Stimulated activated memory B cell treated with anti-CD40 and anti-IgM and Interleukin-4, amounts not matched to agents 10 μg/mL and 1 μg/mL and 100 μg/mL, for 72 hours (primary cell): ENCODE measurements around the gene WHRN.

Experiments used
- ATAC-seq: fragments of 150-1000 bp; cut with Tn5 transposase; 2 replicates; pipeline ENCODE4 v1.10.0; 2021
- H3K27ac Mint-ChIP-seq: one replicate; pipeline ENCODE4 v1.8.0; 2022; ENCODE audit warnings: mild to moderate bottlenecking, mixed read lengths
- H3K27me3 Mint-ChIP-seq: one replicate; pipeline ENCODE4 v1.8.0; 2022; ENCODE audit warnings: mixed read lengths
- H3K36me3 Mint-ChIP-seq: one replicate; pipeline ENCODE4 v1.8.0; 2022; ENCODE audit warnings: mixed read lengths
- H3K4me1 Mint-ChIP-seq: one replicate; pipeline ENCODE4 v1.8.0; 2022; ENCODE audit warnings: mixed read lengths
- H3K4me3 Mint-ChIP-seq: one replicate; pipeline ENCODE4 v1.8.0; 2022; ENCODE audit warnings: mild to moderate bottlenecking, moderate library complexity, mixed read lengths
- H3K9me3 Mint-ChIP-seq: one replicate; pipeline ENCODE4 v1.8.0; 2022; ENCODE audit warnings: mixed read lengths

The WHRN gene

GRCh38 chr9:114378016-114378415 is 127.3 kb downstream of the WHRN start:
- Mint-ChIP-seq H3K27me3 (no peaks in the 10 kb centered on the region), H3K9me3 (no peaks in the 10 kb centered on the region), H3K4me3 (no peak overlapping the region), H3K36me3 (peaks cover 74% of the 10 kb centered on the region), H3K4me1 (peaks cover 85% of the 10 kb centered on the region), H3K27ac (peak overlapping the region; percentile 65)
- no peak for ATAC-seq

GRCh38 chr9:114376586-114377445 is 128.5 kb downstream of the WHRN start:
- peaks cover 76% of the 10 kb centered on the region for H3K36me3 Mint-ChIP-seq
- no peaks in the 10 kb centered on the region for H3K9me3 Mint-ChIP-seq
- H3K4me3 Mint-ChIP-seq: no peak overlapping the region
- peak overlapping the region; percentile 59 for H3K27ac Mint-ChIP-seq
- ATAC-seq: no peak
- H3K27me3 Mint-ChIP-seq: no peaks in the 10 kb centered on the region
- H3K4me1 Mint-ChIP-seq: peaks cover 85% of the 10 kb centered on the region

GRCh38 chr9:114375386-114376175 is 129.7 kb downstream of the WHRN start:
- no peaks in the 10 kb centered on the region for H3K9me3 Mint-ChIP-seq
- ATAC-seq: no peak
- peaks cover 82% of the 10 kb centered on the region for H3K36me3 Mint-ChIP-seq
- H3K27me3 Mint-ChIP-seq: no peaks in the 10 kb centered on the region
- no peak overlapping the region for H3K4me3 Mint-ChIP-seq
- H3K4me1 Mint-ChIP-seq: peaks cover 90% of the 10 kb centered on the region
- peak overlapping the region; percentile 59 for H3K27ac Mint-ChIP-seq

GRCh38 chr9:114374936-114375335 is 130.3 kb downstream of the WHRN start:
- peaks cover 82% of the 10 kb centered on the region for H3K36me3 Mint-ChIP-seq
- H3K27ac Mint-ChIP-seq: peak overlapping the region; percentile 59
- ATAC-seq: no peak
- no peaks in the 10 kb centered on the region for H3K27me3 Mint-ChIP-seq
- H3K4me1 Mint-ChIP-seq: peaks cover 89% of the 10 kb centered on the region
- H3K4me3 Mint-ChIP-seq: no peak overlapping the region
- H3K9me3 Mint-ChIP-seq: no peaks in the 10 kb centered on the region

- Mint-ChIP-seq H3K4me1 (peaks cover 91% of the 10 kb centered on the region), H3K9me3 (peaks cover 5% of the 10 kb centered on the region), H3K36me3 (peaks cover 87% of the 10 kb centered on the region), H3K27ac (peak overlapping the region; percentile 59), H3K27me3 (no peaks in the 10 kb centered on the region), H3K4me3 (no peak overlapping the region)
- ATAC-seq: no peak
Observed at GRCh38 chr9:114373960-114374730, 131.1 kb downstream of the WHRN start.

- Mint-ChIP-seq H3K36me3 (peaks cover 81% of the 10 kb centered on the region), H3K9me3 (peaks cover 5% of the 10 kb centered on the region), H3K27me3 (no peaks in the 10 kb centered on the region), H3K4me3 (peak overlapping the region; percentile 52), H3K27ac (peak overlapping the region; percentile 59), H3K4me1 (peaks cover 91% of the 10 kb centered on the region)
- ATAC-seq: peak; percentile 99
Observed at GRCh38 chr9:114372921-114373448, 132.3 kb downstream of the WHRN start.

DNA sequence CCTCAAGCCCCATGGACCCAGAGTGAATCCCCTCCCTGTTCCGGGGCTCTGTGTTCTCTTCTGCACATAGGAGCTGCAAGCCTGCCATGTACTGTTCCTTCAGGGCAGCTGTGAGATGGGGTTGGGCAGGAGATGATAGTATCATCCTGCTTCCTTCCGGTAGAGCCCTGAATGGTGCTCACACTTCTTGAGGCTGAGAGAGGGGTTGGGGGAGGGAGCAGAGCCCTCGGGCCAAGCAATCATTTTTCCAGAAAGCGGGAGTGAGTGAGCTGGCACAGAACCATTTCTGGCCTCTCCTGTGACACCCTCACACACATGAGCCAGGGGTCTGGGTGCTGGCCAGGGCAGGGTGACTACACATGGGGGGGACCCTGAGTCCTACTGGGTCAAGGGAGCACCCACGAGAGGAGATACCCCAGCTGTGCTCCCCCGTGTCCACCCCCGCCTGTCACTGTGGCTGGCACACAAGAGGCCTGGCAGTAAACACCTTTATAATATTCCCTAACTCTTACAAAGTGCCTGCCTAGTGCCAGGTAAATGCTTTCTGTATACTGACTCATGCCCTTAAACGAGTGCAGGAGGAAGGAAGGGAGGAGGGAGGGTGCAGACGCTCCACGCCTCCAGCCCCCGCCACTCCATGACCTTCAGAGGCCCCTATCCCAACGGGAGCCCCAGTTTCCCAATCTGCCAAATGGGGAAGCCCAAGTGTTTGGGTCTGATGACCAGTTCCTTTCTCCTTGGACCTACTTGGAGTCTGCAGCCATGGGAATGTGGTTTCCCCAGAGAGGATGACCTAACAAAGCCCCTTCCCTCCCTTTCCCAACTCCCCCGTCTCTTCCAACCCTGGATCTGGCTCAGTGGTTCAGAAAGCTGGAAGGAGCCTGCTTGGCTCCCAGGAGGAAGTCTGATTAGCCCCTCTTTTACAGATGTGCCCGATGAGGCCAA is 133.0 kb downstream of the WHRN start:
- Mint-ChIP-seq H3K27ac (peak overlapping the region; percentile 59), H3K4me3 (peak overlapping the region; percentile 52), H3K36me3 (peaks cover 81% of the 10 kb centered on the region), H3K4me1 (peaks cover 92% of the 10 kb centered on the region), H3K27me3 (no peaks in the 10 kb centered on the region), H3K9me3 (peaks cover 5% of the 10 kb centered on the region)
- no peak for ATAC-seq

DNA sequence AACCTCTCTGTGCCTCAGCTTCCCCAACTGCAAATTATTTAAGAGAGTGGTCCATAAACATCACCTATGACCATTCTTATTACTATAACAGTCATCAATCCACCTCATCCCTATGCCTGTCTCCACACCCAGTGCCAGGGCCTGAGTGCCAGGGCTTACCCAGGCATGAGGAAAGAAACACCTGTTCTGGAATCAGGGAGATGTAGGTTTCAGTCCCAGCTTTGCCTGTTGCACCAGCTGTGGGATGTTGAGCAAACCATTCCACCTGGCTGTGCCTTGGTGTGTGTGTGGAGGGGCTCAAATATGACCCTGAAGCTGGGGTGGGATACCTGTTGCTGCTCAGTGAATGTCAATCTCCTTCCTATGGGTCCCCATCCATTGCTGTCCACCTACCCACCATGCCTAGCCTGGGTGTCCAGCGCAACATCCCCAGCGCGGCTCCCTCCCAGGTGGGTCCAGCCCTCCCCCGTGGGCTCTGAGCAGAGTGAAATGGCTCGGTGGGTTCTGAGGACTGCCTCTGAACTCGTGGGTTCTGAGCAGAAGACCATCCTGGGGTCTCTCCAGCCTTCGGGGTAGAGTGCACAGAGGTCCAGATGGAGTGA is 133.8 kb downstream of the WHRN start:
- Mint-ChIP-seq H3K27me3 (no peaks in the 10 kb centered on the region), H3K4me1 (peaks cover 94% of the 10 kb centered on the region), H3K36me3 (peaks cover 81% of the 10 kb centered on the region), H3K27ac (peak overlapping the region; percentile 59), H3K9me3 (peaks cover 5% of the 10 kb centered on the region), H3K4me3 (peak overlapping the region; percentile 21)
- ATAC-seq: no peak

- Mint-ChIP-seq H3K27ac (peak overlapping the region; percentile 59), H3K4me3 (no peak overlapping the region), H3K36me3 (peaks cover 83% of the 10 kb centered on the region), H3K27me3 (no peaks in the 10 kb centered on the region), H3K9me3 (peaks cover 5% of the 10 kb centered on the region), H3K4me1 (peaks cover 96% of the 10 kb centered on the region)
- ATAC-seq: no peak
Observed at GRCh38 chr9:114370968-114371320, 134.3 kb downstream of the WHRN start.

DNA sequence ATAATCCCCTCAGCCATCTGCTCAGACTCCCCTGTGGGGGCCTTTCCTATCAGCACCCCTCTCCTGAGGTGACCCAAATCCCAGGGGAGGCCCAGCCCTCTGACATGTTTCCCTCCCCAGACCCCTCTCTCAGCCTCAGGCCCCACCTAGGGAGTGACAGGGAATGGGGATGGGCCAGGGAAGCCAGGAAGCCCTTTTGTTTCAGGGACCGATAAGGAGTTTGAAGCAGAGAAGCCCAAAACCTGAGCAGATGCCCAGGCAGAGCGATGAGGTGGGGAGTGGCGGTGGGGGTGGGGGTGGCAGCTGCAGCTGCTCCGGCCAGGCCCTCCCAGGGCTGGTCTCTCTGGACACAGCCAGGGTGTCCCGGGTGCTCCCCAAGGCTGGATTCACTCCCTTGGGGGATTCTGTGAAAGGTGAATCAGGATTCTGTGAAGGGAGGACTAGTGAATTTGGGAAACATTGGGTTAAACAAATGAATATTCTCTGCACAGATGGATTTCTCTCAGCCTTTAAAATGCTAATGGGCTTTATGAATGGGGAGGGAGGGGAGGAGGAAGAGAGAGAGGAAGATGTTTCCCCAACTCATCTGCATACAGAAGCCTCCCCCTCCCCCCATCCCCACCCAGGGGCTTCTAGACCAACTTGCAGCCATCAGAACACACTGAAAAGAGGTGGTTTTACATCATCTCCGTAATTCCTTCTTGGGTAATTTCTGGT is 134.9 kb downstream of the WHRN start:
- peaks cover 5% of the 10 kb centered on the region for H3K9me3 Mint-ChIP-seq
- H3K27ac Mint-ChIP-seq: peak overlapping the region; percentile 59
- ATAC-seq: no peak
- H3K4me3 Mint-ChIP-seq: no peak overlapping the region
- H3K4me1 Mint-ChIP-seq: peaks cover 97% of the 10 kb centered on the region
- peaks cover 80% of the 10 kb centered on the region for H3K36me3 Mint-ChIP-seq
- H3K27me3 Mint-ChIP-seq: no peaks in the 10 kb centered on the region

GRCh38 chr9:114369216-114370130 is 135.8 kb downstream of the WHRN start:
- Mint-ChIP-seq H3K27me3 (no peaks in the 10 kb centered on the region), H3K4me3 (peak overlapping the region; percentile 4), H3K27ac (peak overlapping the region; percentile 59), H3K9me3 (peaks cover 7% of the 10 kb centered on the region), H3K4me1 (peaks cover 95% of the 10 kb centered on the region), H3K36me3 (peaks cover 77% of the 10 kb centered on the region)
- no peak for ATAC-seq

DNA sequence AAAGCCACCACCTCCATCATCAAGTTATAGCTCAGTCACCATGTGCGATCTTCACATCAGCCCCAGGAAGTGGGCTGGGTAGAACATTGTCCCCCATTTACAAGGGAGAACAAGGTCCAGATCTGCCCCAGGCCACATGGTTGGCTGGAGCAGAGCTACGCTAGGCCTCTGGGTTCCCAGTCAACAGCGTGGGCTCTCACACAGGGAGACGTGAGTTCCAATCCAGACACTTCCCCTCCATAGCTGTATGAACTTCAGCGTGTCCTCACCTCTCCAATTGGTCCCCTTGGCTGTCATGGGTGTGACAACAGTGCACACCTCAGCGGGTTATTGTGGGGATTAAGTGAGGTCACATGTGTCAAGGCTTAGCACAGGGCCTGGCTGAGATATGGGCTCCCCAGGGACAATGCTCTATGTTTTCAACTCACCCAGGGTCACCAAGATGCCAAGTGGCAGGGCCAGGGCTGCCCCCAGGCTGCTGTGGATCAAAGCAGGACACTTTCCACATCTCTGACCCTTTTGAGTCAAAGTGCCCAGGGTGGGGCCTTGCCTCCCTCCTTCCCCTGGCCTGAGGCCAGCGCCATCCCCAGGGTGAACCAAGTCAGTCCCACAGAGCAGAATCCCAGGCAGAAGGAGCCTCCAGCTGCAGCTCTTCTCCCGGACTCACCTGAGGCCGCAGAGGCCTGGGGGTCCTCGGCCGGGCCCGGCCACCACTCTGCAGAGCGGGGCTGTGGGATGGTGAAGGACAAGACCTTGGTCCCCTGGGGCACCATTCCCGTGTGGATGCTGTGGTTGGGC is 137.3 kb downstream of the WHRN start:
- ATAC-seq: no peak
- no peaks in the 10 kb centered on the region for H3K27me3 Mint-ChIP-seq
- peaks cover 77% of the 10 kb centered on the region for H3K36me3 Mint-ChIP-seq
- peaks cover 95% of the 10 kb centered on the region for H3K4me1 Mint-ChIP-seq
- H3K9me3 Mint-ChIP-seq: peaks cover 7% of the 10 kb centered on the region
- H3K27ac Mint-ChIP-seq: peak overlapping the region; percentile 59
- H3K4me3 Mint-ChIP-seq: peak overlapping the region; percentile 58
